SK-N-MC (cell line): ENCODE measurements around the gene CLEC2L.

Experiments
- EZH2 ChIP-seq: fragments of 200-600 bp; sonication (generic); IDR thresholded peaks from one replicate; pipeline ENCODE4 v1.6.1; 2017; ENCODE audit warnings: antibody characterized with exemption
- FOXP2 ChIP-seq: optimal IDR thresholded peaks from 2 replicates; pipeline ENCODE3; 2011; ENCODE audit warnings: mild to moderate bottlenecking, moderate library complexity; ENCODE audit not compliant: insufficient read depth; ENCODE audit errors: extremely low read length, control extremely low read depth
- POLR2AphosphoS5 ChIP-seq: IDR thresholded peaks from 2 replicates; pipeline ENCODE4 v1.6.1; 2012; ENCODE audit warnings: mild to moderate bottlenecking, low read depth, low read length, borderline replicate concordance

DNA sequence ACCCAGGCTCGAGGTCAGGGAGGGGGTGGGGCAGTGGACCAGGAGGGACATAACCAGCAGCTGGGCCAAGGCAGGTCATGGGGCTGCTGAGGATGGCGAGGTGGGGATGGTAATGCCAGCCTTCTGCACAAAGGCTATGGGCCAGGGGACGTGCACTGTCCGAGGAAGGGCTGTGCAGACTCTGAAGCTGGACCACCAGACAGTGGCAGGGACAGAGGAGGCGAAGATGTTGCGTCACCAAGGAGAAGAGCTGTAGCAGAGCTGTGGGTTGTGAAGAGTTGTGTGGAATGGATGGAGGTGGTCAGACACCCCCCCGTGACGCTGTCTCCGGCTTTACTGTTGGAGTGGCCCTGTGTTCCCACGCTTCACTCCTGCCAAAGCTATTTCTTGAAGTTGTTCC lies 1.8 kb downstream of the CLEC2L start:
- TF ChIP-seq POLR2AphosphoS5 = no peak
- no peak for TF ChIP-seq FOXP2
- no peak for TF ChIP-seq EZH2
